AG04449 (cell line): Measurements from ENCODE around the gene XYLT1.

Experiments used
- CTCF ChIA-PET: fragments of 350-600 bp; formaldehyde crosslinking; extraction: SDS; loops from one replicate; lab custom pipeline; 2021; ENCODE audit warnings: antibody characterized with exemption; lab: Yijun Ruan, JAX
- POLR2A ChIA-PET: fragments of 400-600, 350-600 bp; formaldehyde crosslinking; extraction: SDS; loops from one replicate; lab custom pipeline; 2020; ENCODE audit warnings: antibody characterized with exemption, inconsistent platforms; lab: Yijun Ruan, JAX
- DNase-seq: peaks from one replicate; pipeline ENCODE4 v3.0.0-alpha.2; 2010; ENCODE audit warnings: low read depth, low spot score
- H3K4me3 ChIP-seq: 2 replicates; pipeline ENCODE4 v1.5.1; 2011; ENCODE audit warnings: low read depth, mild to moderate bottlenecking, control low read depth, low read length
- TF ChIP-seq, protein P1 (sequence below): IDR thresholded peaks from one replicate; pipeline ENCODE4 v1.5.1; 2011; ENCODE audit warnings: mild to moderate bottlenecking, moderate library complexity, low read length, control low read depth, inconsistent platforms; ENCODE audit not compliant: insufficient read depth; ENCODE audit errors: missing control alignments

The XYLT1 gene

DNA sequence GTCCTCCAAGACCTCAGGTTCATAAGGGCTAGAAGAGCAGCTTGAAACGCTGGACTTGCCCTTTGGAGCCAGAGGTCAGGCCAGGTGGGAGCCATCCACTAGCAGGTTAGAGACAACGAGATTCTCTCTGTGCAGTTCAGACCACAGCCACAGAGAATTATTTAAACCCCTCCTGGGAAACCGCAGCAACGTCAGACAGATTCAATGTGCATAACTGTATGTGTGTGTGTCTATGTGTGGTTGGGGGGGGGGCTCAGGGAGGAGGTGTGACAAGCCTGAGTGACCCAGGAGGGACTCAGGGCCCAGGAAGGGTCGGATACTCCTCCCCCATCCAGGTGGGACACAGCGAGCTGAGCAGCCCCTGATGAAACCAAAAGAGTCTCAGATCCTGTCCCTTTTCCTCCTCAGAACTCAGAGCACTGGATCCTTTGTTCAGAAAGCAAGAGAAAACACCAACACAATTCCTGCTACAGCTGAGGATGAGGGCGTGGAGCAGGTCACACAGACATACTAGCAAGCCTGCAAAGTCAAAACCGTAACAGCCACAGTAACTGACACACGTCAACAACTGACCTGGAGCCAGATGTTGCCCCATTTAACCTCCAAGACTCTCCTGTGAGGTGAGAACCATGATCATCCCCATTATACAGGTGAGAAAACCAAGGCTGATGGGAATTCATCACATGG is 66.8 kb downstream of the XYLT1 start:
- no peak for DNase-seq
- H3K4me3 ChIP-seq: no peak overlapping the region
- CTCF ChIA-PET: interaction anchor here (1.5 kb wide), 1 partner anchor 12 kb away, joined by 4 read pairs; no protein-coding TSS in a partner anchor
- TF ChIP-seq, protein P1, sequence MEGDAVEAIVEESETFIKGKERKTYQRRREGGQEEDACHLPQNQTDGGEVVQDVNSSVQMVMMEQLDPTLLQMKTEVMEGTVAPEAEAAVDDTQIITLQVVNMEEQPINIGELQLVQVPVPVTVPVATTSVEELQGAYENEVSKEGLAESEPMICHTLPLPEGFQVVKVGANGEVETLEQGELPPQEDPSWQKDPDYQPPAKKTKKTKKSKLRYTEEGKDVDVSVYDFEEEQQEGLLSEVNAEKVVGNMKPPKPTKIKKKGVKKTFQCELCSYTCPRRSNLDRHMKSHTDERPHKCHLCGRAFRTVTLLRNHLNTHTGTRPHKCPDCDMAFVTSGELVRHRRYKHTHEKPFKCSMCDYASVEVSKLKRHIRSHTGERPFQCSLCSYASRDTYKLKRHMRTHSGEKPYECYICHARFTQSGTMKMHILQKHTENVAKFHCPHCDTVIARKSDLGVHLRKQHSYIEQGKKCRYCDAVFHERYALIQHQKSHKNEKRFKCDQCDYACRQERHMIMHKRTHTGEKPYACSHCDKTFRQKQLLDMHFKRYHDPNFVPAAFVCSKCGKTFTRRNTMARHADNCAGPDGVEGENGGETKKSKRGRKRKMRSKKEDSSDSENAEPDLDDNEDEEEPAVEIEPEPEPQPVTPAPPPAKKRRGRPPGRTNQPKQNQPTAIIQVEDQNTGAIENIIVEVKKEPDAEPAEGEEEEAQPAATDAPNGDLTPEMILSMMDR: no peak
- POLR2A ChIA-PET: no interaction called here

DNA sequence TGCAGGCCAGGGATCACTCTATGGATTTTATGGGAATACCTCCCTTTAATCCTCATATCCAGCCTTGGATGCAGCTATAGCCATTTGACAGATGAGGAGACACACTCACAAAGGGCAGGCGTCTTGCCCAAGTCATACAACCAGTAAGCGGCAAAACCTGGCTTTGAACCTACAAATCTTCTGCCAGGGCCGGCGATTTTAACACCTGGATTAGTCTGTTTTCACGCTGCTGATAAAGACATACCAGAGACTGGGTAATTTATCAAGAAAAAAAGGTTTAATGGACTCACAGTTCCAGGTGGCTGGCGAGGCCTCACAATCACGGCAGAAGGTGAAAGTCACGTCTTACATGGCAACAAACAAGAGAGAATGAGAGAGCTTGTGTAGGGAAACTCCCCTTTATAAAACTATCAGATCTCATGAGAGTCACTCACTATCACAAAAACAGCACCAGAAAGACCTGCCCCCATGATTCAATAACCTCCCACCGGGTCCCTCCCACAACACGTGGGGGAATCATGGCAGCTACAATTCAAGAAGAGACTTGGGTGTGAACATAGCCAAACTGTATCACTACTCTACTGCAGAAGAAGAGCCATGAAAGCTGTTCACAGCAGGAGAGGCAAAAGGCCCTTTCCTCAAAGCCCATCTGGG is 67.5 kb downstream of the XYLT1 start:
- CTCF ChIA-PET: interaction anchor here (0.9 kb wide), 1 partner anchor 51 kb away, joined by 4 read pairs; no protein-coding TSS in a partner anchor
- no peak for DNase-seq
- H3K4me3 ChIP-seq: no peak overlapping the region
- TF ChIP-seq, protein P1: no peak
- POLR2A ChIA-PET: no interaction called here

DNA sequence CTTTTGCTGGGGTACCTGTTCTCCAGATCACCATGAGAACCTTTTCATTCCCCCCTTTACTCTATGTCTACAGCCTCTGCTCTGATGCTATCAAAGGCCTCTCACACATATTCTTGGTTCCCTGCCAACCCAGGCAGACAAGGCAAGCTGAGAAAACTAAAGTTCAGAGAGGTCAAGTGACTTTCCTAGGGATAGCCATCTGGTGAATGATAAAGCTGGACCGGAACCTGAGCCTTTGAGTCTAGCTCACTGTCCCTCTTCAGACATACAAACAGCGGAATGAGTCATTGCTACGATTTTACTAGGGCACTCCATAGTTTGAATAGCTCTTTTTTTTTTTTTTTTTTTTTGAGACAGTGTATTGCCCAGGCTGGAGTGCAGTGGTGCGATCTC is 73.3 kb downstream of the XYLT1 start:
- ChIA-PET POLR2A (interaction anchor here (0.7 to 0.9 kb wide), 3 partner anchors 9 to 123 kb away, joined by 3 to 4 read pairs (median 3); no protein-coding TSS in a partner anchor), CTCF (interaction anchor here (1.0 kb wide), 1 partner anchor 16 kb away, joined by 3 read pairs; no protein-coding TSS in a partner anchor)
- TF ChIP-seq, protein P1: no peak
- DNase-seq: no peak
- no peak overlapping the region for H3K4me3 ChIP-seq

DNA sequence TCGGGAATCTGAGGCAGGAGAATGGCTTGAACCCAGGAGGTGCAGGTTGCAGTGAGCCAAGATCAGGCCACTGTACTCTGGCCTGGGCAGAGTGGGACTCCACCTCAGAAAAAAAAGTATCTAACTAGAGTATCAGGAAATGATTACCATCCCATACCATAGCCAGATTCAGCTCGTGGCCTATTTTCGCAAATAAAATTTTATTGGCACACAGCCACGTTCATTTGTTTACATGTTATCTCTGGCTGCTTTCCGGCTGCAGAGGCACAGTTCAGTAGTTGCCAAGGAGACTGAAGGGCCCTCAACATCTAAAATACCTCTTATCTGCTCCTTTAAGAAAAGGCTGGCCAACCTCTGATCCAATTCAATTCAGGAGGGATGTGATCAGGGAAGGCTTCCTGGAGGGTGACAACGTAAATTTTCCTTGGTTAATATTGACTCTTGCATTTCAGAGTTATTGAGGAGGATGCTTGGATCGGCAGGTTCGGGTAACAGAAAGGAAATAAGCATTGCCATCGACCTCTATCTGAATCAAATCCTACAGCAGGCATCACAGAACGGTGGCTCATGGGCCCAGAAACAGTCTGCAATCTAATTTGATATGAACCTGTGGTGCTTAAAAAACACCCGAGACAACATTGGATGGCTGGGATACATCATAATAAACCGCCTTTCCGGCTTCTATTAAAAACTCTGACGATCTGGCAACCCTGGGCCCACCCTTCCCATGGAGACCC is 73.8 kb downstream of the XYLT1 start:
- no peak for DNase-seq
- CTCF ChIA-PET: interaction anchor here (0.6 to 1.5 kb wide), 4 partner anchors 9 to 72 kb away, joined by 3 read pairs; no protein-coding TSS in a partner anchor
- H3K4me3 ChIP-seq: no peak overlapping the region

DNA sequence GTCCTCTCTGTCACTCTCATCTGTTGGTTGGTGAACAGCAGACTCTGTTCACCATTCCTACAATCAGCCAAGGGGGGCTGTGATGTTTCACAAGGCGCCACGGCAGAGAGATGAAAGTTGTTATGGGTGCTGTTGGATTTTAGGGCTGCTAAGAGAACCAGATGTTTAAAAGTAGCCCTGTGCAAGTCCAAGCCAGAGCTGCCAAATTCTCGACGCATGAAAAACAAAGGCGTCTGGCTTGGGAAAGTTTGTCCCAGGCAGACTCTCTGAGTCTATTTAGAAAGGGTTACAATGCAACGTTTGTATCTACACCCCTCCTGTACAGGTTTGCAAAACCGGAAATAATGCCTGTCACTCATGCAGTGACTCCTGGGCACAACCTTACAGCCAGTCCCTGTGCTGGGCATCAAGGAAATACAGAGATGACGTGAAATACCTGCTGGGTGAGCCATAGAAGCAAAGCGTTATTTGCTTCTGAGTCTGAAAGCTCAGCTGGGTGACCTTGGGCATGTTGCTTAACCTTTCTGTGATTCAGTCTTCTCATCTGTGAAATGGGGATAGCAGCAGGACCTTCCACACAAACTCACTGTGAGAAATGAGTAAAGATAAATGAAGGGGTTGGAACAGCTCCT is 74.8 kb downstream of the XYLT1 start:
- H3K4me3 ChIP-seq: no peak overlapping the region
- no peak for DNase-seq
- TF ChIP-seq, protein P1: no peak
- ChIA-PET CTCF (interaction anchor here (0.8 to 1.5 kb wide), 3 partner anchors 10 to 21 kb away, joined by 3 read pairs; no protein-coding TSS in a partner anchor), POLR2A (no interaction called here)

More for the DNA sequence above, 73.8 kb downstream of the XYLT1 start:
- TF ChIP-seq, protein P1: no peak
- POLR2A ChIA-PET: interaction anchor here (0.9 kb wide), 1 partner anchor 124 kb away, joined by 3 read pairs; no protein-coding TSS in a partner anchor
